A673 (cell line): ENCODE results near the gene ZACN.

Experiments used
- CTCF ChIP-seq: fragments of 300-800, 200-600 bp; sonication (generic); conservative IDR thresholded peaks from 2 replicates; pipeline ENCODE4 v1.5.1; 2017; ENCODE audit warnings: low read depth, mild to moderate bottlenecking, antibody characterized with exemption, low read length, moderate library complexity, mixed read lengths
- EZH2 ChIP-seq: fragments of 200-600 bp; sonication (generic); IDR thresholded peaks from 2 replicates; pipeline ENCODE4 v1.6.1; 2017; ENCODE audit warnings: borderline replicate concordance, low read depth, mild to moderate bottlenecking, mixed read lengths, antibody characterized with exemption, low read length; ENCODE audit not compliant: poor library complexity, severe bottlenecking

- TF ChIP-seq CTCF (no peak), EZH2 (no peak)
Observed at GRCh38 chr17:76054112-76054476, 24.9 kb upstream of the ZACN start.
